CD4-positive, alpha-beta T cell treated with Interleukin-2 at 100 ng/mL for 4 hours (primary cell): Measurements from ENCODE around the gene KDM1B.
"Not testable (repeated sequence)": the region's sequence is repeated elsewhere in the genome, so short reads cannot be mapped to it uniquely, and the experiment has no call there.

Source experiments
- DNase-seq: peaks from one replicate; pipeline ENCODE4 v3.0.0-alpha.2; 2020; ENCODE audit warnings: low spot score

The KDM1B gene

DNA sequence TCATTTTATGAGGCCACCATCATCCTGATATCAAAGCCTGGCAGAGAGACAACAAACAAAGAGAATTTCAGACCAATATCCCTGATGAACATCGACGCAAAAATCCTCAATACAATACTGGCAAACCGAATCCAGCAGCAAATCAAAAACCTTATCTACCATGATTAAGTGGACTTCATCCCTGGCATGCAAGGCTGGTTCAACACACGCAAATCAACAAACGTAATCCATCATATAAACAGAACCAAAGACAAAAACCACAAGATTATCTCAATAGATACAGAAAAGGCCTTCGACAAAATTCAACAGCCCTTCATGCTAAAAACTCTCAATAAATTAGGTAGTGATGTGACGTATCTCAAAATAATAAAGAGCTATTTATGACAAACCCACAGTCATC is 76.6 kb downstream of the KDM1B start:
- not testable (repeated sequence) for DNase-seq

DNA sequence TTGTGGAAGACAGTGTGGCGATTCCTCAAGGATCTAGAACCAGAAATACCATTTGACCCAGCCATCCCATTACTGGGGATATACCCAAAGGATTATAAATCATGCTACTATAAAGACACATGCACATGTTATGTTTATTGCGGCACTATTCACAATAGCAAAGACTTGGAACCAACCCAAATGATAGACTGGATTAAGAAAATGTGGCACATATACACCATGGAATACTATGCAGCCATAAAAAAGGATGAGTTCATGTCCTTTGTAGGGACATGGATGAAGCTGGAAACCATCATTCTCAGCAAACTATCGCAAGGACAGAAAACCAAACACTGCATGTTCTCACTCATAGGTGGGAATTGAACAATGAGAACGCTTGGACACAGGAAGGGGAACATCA is 78.5 kb downstream of the KDM1B start:
- not testable (repeated sequence) for DNase-seq

DNA sequence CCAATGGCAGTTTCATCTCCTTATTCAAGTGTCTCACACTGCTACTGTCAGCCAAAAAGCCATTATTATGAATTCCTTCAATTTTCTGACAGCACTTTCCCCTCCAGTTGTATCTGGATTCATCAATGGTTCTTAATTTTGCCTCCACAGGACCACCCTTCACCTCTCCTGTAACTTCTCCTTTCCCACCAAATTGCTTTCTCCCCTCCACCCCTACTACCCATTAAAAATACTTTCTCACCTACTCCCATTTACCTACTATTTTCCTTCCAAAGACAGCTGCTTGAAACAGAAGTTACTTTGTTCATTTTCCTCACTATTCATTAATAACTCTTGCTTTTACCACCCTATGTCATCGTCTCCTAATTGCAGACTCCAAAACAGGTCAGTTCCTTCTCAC is 79.3 kb downstream of the KDM1B start:
- no peak for DNase-seq

DNA sequence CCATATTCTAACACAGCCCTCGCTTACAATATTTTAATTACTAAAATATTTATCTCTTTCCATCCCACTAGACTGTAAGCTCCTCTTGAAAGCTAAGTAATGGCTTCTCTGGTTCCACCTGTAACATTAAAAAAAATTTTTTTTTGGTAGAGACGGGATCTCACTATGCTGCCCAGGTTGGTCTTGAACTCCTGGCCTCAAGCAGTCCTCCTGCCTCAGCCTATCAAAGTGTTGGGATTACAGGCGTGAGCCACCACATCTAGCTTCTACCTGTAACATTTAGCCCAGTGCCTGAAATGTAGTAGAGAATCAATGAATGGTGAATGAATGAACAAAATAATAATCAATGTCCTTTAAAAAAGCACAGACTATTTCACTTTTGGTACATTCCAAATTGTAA is 80.3 kb downstream of the KDM1B start:
- DNase-seq: no peak

DNA sequence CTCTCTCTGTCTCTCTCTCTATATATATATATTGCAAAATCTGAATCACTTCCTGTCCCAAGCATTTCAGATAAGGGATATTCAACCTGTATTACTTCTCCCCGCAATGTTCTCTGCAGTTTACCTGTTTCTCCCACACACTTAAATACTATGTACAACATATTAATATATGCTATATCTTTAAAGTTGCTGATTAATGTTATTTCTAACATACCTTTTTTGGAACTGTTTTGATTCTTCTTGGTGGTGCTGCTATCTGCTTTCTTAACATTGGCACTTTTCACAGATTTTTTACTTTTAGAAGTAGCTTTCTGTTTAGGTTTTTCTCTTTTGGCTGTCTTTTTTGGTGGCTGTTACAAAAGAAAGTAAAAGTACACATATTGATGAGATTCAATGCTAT is 81.9 kb downstream of the KDM1B start:
- DNase-seq: no peak

DNA sequence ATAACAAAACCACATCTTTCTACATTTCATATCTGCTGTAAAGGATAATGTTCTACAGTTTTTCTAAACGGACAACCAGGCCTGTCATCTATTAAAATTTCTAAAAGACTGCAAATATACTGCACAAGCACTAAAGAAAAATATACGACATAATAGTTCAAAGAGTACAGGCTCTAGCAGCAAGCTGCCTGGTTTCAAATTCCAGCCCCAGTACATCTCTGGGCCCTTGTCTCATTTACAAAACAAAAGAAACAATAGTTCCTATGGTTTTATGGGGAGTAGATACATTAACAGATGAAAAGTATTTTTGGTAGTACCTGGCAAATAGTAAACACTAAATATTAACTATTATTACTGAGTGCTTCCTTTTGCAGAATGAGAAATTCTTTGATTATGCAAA is 85.0 kb downstream of the KDM1B start:
- DNase-seq: no peak

DNA sequence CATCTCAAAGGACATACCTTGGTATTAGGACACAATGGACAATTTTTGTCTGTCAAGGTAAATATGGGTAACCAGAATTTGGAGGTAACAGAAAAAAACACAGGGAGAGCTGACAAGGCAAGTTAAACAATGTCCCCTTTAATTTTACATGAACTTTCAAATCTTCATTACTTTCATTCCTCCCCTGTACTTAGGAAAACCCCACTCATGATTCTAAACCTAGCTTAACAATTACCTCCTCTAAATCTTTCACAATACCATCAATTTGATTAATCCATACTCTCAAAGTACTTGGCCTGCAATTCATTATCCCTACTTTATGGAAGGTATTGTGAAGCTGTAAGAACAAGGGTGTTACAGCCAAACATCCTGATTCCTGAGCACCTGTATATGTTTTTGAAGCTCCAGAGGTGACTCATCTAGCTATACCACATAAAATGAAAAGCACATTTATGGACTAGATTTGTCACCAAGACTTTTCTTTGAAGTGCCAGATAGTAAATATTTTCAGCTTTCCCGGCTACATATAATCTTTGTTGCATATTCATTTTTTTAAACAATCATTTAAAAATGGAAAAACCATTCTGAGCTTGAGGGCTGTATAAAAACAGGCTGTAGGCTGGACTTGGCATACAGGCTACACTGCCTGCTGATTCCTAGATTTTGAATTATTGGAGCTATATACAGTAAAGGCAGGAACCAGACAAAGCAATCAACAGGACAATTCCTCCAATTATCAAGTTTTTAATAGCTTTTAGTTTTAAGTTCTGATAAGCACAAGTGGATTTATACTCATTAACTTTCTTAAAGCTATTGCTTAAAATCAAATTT is 86.2 kb downstream of the KDM1B start:
- DNase-seq: peak; percentile 43

DNA sequence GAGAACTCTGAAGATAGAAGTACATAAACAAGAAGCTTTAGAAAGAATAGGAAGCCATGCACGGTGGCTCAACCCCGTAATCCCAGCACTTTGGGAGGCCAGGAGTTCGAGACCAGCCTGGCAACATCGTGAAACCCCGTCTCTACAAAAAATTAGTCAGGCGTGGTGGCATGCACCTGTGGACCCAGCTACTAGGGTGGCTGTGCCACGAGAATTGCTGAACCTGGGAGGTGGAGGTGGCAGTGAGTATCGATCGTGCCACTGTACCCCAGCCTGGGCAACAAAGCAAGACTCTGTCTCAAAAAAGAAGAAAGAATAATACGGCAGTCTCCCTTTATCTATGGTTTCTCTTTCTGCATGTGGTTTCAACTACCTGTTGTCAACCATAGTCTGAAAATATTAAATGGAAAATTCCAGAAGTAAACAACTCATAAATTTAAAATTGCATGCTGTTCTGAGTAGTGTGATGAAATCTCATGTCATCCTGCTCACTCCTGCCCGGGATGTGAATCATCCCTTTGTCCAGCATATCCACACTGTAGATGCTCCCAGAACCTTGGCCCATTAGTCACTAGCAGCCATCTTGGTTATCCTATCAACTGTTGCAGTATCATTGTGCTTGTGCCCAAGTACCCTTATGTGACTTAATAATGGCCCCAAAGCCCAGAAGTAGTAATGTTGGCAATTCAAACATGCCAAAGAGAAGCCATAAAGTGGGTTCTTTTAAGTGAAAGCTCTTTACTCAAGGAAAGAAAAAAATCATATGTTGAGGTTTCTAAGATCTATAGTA is 87.0 kb downstream of the KDM1B start:
- DNase-seq: no peak

DNA sequence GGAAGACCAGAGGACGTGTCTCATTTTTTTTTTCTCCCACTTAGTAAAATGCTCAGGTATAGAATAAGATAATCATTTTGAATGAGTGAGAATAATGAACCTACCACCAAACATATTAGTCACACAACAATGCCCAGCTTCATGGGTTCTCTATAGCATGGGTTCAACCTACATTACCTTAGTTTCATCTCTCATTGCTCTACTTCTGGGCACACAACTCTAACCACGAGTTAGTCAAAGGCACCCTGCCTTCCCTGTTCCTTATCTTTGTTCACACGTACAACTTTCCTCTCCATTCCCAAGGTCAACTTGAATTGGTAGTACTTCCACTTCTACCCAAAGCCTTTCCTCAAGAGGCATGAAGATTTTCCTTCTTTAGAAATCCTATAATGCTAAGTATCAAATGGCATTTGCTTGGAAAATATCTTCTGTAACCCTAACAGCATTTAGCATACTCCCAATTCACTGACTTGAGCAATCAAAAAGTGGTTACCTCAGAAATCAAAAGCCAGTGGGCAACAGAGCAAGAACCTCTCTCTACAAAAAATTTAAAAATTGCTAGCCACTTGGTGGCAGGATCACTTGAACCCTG is 88.2 kb downstream of the KDM1B start:
- no peak for DNase-seq

DNA sequence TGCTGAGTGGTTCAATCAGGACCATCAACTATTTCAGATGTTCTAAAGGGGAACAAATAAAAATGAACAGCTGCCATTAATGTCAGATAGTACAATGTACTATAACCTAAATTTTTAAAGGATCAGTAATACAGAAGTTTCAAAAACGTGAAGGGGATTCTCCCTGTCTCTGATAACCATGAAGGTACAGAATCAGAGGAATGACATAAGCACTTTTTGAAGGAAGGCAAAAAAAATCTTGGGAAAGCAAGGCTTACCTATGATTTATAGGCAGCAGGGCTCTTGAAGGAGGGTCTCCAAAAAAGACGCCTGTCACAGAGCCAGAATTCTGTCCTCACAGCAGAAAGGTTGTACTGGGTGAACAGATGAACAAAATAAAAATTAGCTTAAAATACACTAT is 89.0 kb downstream of the KDM1B start:
- no peak for DNase-seq

DNA sequence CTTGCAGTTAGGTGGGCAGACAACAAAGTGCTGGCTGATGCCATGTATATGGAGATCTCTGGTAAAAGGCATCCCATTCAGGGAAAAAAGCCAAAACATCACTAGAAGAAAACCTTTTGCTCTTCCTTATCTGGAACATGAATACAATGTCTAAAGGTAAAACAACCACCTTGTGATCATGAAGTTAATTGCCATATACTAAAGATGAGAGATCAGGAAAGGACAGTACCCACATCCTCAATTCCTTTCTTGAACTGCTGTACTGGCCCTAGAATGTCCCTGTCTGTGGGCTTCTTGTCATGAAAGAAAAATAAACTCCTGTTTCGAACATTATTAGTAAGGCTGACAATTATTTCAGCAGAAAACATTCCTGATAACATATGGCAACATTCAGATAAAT is 89.9 kb downstream of the KDM1B start:
- DNase-seq: no peak

DNA sequence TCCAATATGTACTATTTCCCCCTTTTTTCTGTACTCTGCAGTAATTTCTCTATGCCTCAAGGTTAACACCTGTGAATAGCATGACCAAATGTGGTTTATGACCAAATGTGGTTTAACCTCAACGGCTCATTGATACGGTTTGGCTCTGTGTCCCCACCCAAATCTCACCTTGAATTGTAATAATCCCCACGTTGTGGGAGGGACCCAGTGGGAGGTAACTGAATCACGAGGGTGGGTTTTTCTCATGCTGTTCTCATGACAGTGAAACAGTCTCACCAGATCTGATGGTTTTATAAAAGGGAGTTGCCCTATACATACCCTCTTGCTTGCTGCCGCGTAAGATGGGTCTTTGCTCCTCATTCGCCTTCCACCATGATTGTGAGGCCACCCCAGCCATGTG is 90.4 kb downstream of the KDM1B start:
- peak; percentile 47 for DNase-seq

DNA sequence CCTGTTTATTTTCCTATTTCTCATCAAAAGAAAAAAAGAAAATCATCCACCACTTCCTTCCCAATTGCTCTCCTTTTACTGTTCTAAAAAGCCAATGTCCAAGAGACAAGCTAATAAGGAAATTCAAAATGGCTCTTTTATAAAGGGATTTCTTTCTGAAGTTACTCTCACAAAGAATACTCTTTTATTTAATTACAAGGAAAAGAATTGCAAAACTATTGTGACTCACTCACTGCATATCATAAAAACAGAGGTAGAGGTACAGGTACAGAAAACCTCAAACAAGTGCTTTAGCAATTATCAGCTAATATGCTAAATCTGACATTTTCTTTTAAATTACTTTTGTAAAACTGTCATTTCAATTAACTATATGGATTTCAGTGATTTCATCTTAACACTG is 91.0 kb downstream of the KDM1B start:
- no peak for DNase-seq

DNA sequence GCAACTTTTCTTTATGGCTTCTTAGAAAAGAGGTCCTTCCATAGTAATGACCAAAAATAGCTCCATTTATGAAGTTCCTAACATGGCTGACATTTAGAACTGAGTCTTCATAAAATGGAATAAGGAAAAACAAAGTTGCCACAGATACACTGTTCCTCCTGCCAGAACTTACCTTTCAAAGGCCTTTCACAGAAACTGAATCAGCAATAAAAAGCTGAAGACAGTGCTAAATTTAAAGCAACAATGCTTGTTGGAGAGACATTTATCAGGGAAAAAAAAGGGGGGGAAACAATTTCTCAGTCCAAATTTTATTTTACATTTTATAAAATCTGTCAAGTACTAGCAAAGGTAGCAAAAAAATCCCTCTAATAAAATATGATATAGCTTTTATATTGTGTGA is 91.8 kb downstream of the KDM1B start:
- DNase-seq: no peak

DNA sequence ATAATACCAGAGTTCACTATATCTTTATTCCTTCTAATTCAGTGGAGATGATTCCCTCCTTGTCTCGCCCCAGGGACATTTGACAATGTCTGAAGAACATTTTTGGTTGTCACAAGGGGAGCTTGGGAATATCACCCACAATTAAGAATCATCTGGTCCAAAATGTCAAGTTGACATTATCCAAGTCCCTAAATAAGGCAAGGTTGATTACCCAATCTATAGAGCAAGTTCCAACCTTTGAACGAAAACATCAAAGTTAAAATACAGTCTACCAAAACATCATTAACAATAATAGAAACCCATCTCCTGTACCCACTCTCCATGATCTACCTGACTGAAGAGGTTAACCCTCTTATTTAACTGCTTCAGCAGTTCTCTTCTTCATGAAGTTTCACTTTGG is 93.5 kb downstream of the KDM1B start:
- DNase-seq: no peak

DNA sequence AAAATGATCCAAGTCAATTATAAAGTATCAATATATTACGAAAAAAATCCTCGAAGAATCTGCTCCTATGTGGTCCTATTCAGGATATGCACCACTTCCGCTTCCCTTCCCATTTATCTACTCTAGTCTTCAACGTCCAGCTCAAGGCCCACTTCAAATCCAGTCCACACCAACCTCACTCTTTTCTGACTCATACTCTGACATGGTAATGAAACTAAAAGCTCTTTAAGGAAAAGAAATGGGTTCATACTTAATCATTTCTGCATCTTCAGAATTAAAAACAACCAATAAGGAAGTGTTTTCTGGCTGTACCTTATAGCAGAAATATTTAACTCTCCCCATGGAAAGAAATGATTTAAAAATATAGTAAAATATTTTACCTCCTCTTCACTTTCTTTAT is 94.0 kb downstream of the KDM1B start:
- DNase-seq: no peak

DNA sequence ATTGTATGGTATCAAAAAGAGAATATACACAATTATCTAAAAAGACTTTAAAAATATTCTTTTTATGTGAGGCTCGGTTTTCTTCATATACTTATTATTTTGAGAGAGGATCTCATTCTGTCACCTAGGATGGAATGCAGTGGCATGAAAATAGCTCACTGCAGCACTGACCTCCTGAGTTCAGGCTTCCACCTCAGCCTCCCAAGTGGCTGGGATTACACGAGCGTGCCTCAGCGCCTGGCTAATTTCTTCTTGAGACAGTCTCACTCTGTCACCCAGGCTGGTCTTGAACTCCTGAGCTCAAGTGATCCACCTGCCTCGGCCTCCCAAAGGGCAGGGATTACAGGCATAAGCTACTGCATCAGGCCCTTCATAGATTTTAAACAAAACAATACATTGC is 98.4 kb downstream of the KDM1B start:
- DNase-seq: no peak

DNA sequence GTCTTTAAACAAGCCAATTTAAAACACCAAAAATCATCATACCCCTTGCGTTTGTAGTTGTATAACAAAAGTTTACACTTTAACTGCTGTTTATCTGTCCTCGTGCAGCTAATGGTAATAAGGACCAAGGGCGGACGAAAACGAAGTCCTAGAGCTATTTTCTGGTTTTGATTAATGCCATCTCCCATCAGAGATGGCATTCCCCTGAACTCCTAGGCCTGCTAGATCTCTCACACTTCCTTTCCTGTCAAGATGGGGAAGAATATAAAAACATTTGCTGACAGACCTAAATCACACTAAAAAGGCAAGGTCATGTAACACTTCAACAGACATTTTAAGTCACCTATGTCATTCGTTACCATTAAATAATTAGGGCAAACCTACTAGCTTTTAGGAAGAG is 99.6 kb downstream of the KDM1B start:
- no peak for DNase-seq

DNA sequence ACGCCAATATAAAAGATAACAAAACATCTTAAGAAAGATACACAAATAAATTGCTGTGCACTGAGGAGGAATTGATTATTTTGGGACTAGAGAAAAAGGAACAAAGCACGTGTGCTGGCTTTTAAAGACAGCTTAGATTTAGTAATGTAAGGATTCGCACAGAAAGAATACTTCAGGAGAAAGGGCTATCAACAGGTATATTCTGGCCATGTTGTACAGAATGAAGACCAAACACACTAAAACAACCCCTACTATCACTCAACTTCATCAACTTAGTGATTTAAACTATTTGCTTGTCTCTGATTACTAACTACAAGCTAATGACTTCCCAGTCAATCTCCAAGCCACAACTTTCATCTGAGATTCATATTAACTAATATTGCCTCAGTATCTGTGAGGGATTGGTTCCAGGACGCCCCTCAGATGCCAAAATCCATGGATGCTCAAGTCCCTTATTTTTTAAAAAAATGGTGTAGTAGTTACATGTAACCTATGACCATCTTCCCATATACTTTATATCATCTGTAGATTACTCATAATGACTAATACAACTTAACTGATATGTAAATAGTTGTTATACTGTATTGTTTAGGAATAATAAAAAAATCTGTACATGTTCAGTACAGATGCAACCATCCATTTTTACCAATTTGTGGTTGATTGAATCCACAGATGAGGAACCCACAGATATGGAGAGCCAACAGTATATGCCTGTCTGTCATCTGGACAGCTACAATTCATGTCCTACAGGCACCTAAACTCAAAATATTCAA is 104.6 kb downstream of the KDM1B start:
- DNase-seq: no peak

DNA sequence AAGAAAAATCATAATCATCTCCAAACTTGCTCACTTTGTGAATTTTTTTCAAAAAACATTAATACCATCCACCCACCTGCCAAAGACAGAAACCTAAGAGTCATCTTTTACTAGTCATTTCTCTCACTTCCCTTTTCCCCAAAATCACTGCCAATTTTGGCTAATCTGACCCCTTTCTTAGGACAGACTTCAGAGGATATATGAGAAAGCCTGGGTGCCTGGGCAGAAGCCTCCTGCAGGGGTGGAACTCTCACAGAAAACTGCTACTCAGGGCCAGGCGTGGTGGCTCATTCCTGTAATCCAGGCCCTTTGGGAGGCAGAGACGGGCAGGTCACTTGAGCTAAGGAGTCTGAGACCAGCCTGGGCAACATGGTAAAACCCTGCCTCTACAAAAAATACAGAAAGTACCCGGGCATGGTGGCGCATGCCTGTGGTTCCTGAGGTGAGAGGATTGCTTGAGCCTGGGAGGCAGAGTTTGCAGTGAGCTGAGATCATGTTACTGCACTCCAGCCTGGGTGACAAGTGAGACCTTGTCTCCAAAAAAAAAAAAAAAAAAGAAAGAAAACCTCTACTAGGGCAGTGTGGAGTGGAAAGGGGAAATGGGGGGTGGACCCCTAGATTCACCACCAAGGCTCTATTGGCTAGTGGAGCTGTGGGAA is 105.4 kb downstream of the KDM1B start:
- DNase-seq: peak; percentile 22

DNA sequence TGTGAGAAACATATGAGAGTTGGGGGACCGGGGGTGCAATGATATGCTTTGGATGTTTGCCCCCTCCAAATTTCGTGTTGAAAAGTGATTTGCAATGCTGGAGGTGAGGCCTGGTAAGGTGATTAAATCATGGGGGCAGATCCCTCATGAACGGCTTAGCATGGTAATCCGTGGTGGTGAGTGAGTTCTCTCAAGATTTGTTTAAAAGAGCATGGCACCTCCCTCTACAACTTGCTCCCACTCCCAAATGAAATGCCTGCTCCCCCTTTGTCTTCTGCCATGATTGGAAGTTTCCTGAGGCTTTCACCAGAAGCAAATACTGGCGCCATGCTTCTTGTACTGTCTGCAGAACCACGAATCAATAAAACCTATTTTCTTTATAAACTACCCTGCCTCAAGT is 106.7 kb downstream of the KDM1B start:
- no peak for DNase-seq
